Measurements from ENCODE around the gene CCL28. TPM values are rescaled to one million over a fixed set of nuclear protein-coding genes. Genes with fewer than 3 reads are reported as not detected.

Gene CCL28
- total and polyA plus RNA-seq, 4 donors = 3.5 to 7.7 (median 6.7) TPM

- DNase-seq (no peak), ATAC-seq (ENCODE audit: insufficient read depth, low FRiP score) (no peak)
- Histone ChIP-seq H3K27me3 (ENCODE audit: control insufficient read depth in 3 of 3, insufficient read depth in 3 of 3, low read length in 2 of 3) (no peaks in the 10 kb centered on the region), H3K4me1 (ENCODE audit: control insufficient read depth in 5 of 5, insufficient read depth in 5 of 5, low read length in 5 of 5) (peaks cover 0 to 2% (median 0%) of the 10 kb centered on the region in 5 donors), H3K36me3 (ENCODE audit: control insufficient read depth in 4 of 4, insufficient read depth in 4 of 4, low read length in 4 of 4) (no peaks in the 10 kb centered on the region), H3K4me3 (no peak overlapping the region), H3K9ac (ENCODE audit: insufficient read depth in 1 of 2, low read length in 2 of 2) (no peak overlapping the region), H3K9me3 (ENCODE audit: control insufficient read depth in 4 of 4, insufficient read depth in 3 of 4, low read length in 3 of 4) (no peaks in the 10 kb centered on the region), H3K27ac (ENCODE audit: low read depth in 1 of 2, low read length in 1 of 2) (no peak overlapping the region)
- 89 to 96% methylated on average over 2 of the region's 2 CpGs for WGBS, 2 donors
- TF ChIP-seq CTCF (IDR thresholded peaks at IDR 0.05; ENCODE audit: control extremely low read depth, extremely low read depth) = no peak
Measured at GRCh38 chr5:43418561-43418960, 6.4 kb upstream of the CCL28 start.

- no peak for ATAC-seq (ENCODE audit: insufficient read depth, low FRiP score)
- WGBS, 2 donors = 52 to 54% methylated on average over 3 of the region's 3 CpGs
- DNase-seq = no peak
- Histone ChIP-seq H3K4me3 (no peak overlapping the region), H3K27ac (ENCODE audit: low read depth in 1 of 2, low read length in 1 of 2) (no peak overlapping the region), H3K9ac (ENCODE audit: insufficient read depth in 1 of 2, low read length in 2 of 2) (no peak overlapping the region), H3K27me3 (ENCODE audit: control insufficient read depth in 3 of 3, insufficient read depth in 3 of 3, low read length in 2 of 3) (no peaks in the 10 kb centered on the region), H3K36me3 (ENCODE audit: control insufficient read depth in 4 of 4, insufficient read depth in 4 of 4, low read length in 4 of 4) (no peaks in the 10 kb centered on the region), H3K9me3 (ENCODE audit: control insufficient read depth in 4 of 4, insufficient read depth in 3 of 4, low read length in 3 of 4) (no peaks in the 10 kb centered on the region), H3K4me1 (ENCODE audit: control insufficient read depth in 5 of 5, insufficient read depth in 5 of 5, low read length in 5 of 5) (peaks cover 0 to 2% (median 0%) of the 10 kb centered on the region in 5 donors)
- no peak for TF ChIP-seq CTCF (IDR thresholded peaks at IDR 0.05; ENCODE audit: control extremely low read depth, extremely low read depth)
Measured at GRCh38 chr5:43416803-43417394, 4.7 kb upstream of the CCL28 start.

GRCh38 chr5:43415935-43416802 lies 4.0 kb upstream of the CCL28 start:
- 71 to 85% methylated on average over 3 of the region's 3 CpGs for WGBS, 2 donors
- Histone ChIP-seq H3K27ac (ENCODE audit: low read depth in 1 of 2, low read length in 1 of 2) (no peak overlapping the region), H3K4me1 (ENCODE audit: control insufficient read depth in 5 of 5, insufficient read depth in 5 of 5, low read length in 5 of 5) (no peaks in the 10 kb centered on the region), H3K9me3 (ENCODE audit: control insufficient read depth in 4 of 4, insufficient read depth in 3 of 4, low read length in 3 of 4) (no peaks in the 10 kb centered on the region), H3K27me3 (ENCODE audit: control insufficient read depth in 3 of 3, insufficient read depth in 3 of 3, low read length in 2 of 3) (no peaks in the 10 kb centered on the region), H3K36me3 (ENCODE audit: control insufficient read depth in 4 of 4, insufficient read depth in 4 of 4, low read length in 4 of 4) (no peaks in the 10 kb centered on the region), H3K4me3 (no peak overlapping the region), H3K9ac (ENCODE audit: insufficient read depth in 1 of 2, low read length in 2 of 2) (no peak overlapping the region)
- DNase-seq (no peak), ATAC-seq (ENCODE audit: insufficient read depth, low FRiP score) (no peak)
- TF ChIP-seq CTCF (IDR thresholded peaks at IDR 0.05; ENCODE audit: control extremely low read depth, extremely low read depth) = no peak
